GM18909 (cell line): Measurements from ENCODE around the gene POLR2C.
"Not testable (repeated sequence)": the region's sequence is repeated elsewhere in the genome, so short reads cannot be mapped to it uniquely, and the experiment has no call there.

ENCODE experiments used
- ATAC-seq: cut with Tn5 transposase; IDR thresholded peaks from one replicate; pipeline ENCODE4 v1.9.1; 2021; ENCODE audit warnings: mild to moderate bottlenecking; ENCODE audit not compliant: unreplicated experiment, poor library complexity

POLR2C gene

DNA sequence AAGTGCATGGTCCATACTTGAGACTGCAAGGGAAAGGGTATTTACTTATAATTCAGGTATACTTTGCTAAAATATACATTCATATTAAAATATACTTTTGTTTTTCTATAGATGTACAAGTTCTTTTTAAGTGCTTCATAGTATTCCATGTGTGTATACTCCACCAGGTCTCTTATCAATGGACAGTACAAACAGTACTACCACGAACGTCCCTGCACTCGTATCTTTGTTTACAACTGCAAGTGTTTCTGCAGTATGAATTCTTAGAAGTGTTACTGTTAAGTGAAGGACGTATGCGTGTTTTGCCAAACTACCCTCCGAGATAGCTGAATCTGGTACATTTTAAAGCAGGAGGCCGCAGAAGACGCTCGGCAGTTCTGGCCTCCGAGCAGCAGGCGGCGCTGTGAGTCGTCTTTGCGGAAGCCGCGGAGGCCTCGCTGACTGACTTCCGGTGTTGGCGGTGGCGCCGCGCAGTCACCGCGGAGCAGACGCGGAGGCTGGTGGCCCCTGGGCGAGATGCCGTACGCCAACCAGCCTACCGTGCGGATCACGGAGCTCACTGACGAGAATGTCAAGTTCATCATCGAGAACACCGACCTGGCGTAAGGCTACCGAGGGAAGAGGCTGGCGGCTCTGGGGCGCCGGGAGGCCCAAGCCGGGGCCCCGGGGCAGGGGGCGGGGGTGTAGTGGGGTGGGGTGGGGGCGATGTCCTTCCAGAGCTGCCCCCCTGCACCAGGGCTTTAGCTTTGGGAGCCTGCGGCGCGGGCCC lies at the start of gene POLR2C:
TSS of gene POLR2C (plus strand) at position 471 of the 769 bp plus-strand sequence. CDS start at position 517, 46 bp downstream.
- peak; percentile 84 for ATAC-seq

DNA sequence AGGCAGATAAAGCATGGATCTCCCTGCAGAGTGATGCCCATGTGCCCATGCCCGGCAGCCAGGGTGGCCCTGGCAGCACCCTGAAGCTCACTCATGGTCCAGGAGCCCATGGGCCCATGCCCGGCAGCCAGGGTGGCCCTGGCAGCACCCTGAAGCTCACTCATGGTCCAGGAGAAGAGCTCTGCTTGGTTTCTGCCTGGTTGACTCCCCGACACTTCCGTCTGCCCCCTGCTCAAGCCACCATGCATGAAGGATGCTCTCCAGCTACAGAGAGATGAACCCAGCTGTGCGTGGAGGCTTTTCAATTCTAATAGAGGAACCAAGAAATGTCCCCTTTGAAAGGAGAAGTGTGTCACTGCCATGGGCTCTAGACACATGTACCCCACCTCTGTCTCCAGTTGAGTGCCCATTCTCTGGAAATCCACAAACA lies 49.2 kb upstream of the POLR2C start:
- ATAC-seq, result peak; percentile 61

DNA sequence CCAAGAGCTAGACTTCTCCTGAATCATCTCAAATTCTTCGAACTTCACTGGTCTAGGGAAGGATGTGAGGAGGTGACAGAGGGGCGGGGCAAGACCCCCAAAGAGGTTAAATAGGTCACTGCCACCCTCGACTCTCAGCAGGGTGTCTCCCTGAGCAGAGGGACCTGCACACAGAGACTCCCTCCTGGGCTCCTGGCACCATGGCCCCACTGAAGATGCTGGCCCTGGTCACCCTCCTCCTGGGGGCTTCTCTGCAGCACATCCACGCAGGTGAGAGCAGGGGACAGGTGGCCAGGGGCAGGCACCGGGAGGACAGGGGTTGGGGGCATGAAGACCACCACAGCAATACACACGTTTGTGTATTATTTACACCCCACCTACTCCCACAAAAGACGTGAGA lies 48.7 kb upstream of the POLR2C start:
- no peak for ATAC-seq

DNA sequence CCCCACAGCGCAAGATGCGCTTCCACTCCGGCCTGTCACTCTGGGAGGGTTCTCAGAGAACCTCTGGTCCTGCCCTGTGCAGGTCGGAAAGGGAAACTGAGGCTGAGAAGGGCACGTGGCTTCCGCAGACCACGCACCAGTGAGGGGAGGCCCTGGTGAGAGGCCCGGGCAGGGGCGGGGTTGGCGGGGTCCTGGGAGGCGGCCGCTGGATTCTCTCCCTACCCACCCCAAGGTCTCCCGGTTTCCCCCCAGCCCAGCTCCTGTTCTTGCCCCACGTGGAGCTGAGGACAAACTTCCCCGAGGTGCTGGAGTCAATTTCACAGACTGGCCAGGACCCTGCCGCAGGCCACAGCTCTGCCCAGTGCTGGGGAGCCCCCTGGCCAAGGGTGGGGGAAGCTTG lies 46.4 kb upstream of the POLR2C start:
- no peak for ATAC-seq

DNA sequence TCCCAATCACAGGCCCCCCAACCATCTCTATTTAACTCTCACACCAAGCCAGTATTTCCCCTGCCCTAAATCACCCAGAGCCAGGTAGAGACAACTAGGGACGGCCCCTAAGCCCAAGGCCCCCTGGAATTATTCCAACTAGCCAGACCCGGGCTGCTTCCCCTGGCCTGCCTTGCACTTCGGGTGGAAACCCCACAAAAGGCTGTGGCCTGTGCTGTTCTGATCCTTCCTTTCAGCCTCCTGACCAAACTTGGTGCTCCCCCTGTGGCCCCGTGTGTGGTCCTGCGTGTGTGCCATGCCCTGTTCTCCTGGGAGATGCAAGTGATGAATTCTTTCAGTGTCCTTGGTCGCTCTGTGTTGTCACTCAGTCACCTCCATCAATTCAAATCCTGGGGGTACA lies 43.0 kb upstream of the POLR2C start:
- no peak for ATAC-seq

DNA sequence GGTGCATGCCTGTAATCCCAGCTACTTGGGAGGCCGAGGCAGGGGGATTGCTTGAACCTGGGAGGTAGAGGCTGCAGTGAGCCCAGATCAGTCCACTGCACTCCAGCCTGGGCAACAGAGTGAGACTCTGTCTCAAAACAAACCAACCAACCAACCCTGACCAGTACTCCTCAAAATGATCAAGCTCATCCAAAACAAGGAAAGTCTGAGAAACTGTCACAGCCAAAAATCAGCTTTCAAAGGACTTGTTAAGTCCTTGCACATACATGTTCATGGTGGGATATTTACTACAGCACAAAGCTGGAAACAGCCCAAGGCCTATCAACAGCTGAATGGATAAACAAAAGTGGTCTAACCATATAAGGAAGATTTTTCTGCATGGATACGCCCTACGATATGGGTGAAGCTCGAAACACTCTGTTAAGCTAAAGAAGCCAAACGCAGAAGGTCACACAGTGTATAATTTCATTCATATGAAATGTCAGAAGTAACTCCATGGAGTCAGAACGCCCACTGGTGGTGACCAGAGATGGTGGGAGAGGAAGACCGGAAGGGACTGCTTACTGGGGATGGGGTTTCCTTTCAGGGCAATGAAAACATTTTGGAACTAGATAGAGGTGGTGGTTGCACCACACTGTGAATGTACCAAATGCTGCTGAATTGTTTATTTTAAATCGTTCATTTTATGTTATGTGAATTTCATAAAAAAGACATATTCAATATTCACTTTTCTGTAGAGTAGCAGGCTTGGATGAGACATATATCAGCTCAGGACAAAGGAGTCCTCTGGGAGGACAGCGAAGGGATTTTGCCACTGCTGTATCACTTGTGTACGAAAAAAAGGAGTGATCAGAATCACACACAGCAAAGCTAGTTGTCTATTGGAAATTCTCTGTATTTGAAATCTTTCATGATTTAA lies 40.2 kb upstream of the POLR2C start:
- ATAC-seq, result no peak

DNA sequence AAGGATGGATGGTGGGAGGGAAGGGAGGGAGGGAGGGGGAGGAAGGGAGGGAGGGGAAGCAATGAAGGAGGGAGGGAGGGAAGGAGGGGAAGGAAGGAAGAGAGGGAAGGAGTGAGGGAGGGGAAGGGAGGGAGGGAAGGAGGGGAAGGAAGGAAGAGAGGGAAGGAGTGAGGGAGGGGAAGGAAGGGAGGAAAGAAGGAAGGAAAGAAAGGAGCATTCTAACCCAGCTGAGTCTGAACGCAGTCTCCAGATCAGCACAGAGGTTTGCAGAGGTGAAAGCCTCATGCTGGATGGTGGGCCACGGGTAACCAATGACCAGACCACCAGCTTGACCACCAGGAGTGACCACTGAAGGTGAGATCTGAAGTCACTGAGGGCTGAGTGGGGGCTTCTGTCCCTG lies 39.3 kb upstream of the POLR2C start:
- ATAC-seq, result no peak

DNA sequence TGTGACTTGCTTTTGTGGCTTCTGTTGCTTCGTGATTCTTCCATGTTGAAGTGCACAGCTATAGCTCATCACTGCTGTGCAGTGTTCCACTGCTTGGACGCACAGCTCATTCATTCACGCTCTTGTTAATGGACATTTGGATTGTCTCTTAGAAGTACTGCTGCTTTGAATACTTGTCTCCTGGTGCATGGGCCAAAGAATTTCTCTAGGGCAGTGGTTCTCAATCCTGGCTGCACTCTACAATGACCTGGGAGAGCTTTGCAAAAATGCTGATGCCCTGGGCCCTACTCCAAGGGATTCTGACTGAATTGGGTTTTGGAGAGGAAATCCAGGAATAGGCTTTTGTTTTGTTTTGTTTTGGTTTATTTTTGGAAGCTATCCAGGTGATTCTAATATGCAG lies 37.9 kb upstream of the POLR2C start:
- ATAC-seq, result no peak

DNA sequence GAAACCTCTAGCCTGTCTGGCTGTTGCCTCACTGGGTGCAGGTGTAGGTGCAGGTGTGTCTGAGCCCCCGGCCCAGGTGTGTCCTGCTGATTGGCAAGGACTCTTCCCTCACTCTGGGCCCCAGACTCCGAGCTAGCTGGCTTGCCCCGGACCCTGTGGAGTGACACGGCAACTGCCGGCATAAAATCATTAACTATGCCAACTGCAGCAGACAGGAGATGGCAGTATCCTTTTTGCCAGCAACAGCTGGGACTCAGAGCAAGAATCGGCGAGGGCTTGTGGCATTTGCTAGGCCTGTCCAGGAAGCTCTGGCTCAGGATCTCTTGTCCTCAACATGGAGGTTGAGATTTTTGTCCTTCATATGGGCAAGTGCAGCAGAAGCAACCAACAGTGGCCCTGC lies 36.1 kb upstream of the POLR2C start:
- no peak for ATAC-seq

DNA sequence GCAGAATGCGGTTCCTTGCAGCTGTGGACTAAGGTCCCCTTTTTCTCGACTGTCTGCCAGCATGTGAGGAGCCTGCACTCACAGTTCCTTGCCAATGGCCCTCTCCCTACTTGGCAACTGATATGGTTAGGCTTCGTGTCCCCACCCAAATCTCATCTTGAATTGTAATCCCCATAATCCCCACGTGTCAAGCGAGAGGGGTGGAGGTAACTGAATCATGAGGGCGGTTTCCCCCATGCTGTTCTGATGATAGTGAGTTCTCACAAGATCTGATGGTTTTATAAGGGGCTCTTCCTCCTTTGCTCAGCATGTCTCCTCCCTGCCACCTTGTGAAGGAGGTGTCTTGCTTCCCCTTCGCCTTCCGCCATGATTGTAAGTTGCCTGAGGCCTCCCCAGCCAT lies 35.2 kb upstream of the POLR2C start:
- no peak for ATAC-seq

DNA sequence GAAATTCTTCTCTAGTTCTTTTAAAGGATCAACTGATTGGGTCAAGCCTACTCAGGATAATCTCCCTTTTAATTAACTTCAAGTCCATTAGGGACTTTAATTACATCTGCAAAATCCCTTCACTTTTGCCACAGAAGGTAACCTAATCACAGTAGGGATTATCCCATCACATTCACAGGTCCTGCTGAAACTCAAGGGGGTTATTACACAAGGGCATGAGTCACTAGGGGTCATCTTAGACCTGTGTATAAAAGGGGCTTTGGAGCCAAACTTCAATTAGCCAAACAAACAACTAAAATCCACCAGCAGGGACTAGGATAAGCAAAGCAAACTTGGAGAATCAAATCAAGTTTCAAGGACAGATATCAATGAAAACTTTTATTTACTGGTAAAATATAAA lies 34.7 kb upstream of the POLR2C start:
- no peak for ATAC-seq

DNA sequence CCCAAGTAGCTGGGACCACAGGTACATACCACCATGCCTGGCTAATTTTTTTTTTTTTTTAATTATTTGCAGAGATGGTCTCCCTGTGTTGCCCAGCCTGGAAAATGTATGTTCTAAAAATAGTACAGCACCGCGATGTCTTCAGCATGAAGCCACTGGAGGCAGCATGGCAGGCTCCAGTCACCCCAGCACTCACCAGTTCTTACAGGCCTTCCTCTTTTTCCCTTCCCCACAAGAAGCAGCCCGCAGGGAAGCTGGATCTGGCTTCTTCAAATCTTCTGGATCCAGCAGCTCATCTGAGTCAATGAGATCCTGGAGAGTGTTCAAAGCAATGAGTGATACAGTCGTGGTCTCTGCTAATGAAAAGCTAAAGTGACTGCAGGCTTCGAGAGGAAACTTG lies 31.5 kb upstream of the POLR2C start:
- ATAC-seq, result no peak

DNA sequence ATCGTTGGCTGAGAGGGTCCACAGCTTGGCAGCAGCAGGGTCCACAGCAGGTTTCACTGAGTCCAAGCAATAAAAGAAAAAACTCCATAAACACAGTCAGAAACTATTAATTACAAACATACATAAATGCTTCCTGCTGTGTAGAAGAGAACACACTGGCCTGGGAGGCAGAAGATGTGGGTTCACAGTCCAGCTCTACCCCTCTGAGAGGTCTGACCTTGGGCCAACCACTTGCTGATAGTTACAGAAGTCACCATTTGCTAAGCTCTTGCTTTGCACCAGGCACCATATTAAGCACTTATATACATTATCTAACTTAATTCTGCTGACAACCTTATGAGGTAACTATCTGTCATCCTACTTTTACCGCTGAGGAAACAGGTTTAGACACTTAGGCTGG lies 30.0 kb upstream of the POLR2C start:
- no peak for ATAC-seq

DNA sequence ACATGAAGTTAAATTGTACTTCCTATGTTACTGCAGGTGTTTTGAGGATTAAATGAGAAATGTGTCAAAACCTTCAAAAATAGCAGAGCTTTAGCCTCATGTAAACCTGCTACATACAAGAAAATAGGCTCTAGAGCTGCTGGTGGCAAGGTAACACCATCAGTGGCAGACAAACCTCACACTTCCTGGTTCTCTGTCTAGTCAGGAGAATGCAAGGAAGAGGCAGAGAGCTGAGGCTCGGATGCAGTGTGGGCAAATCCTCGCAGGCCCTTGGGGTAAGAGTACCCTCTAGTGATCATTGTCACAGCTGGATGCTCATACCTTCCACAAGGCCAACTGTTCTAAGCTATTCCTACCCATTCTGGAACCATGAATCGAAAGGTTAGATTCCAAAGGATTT lies 29.5 kb upstream of the POLR2C start:
- ATAC-seq, result no peak

DNA sequence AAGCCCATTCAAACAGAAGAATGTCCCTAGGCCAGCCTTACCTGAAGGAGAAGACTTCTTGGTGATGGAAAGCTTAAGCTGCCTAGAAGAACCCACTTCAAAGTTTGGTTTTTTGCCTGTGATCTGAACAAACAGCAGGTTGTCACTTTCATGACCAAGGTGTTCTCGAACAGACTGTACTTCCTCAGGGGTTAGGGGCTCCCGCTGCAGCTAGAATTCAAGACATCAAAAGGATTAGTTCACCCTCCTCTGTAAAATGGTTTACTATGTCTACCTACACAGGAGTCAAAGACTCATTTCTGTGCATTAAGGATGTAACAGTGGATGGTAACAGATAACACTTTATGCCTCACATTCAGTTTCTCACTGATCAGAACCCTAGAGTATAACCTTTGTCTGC lies 28.5 kb upstream of the POLR2C start:
- ATAC-seq, result no peak

DNA sequence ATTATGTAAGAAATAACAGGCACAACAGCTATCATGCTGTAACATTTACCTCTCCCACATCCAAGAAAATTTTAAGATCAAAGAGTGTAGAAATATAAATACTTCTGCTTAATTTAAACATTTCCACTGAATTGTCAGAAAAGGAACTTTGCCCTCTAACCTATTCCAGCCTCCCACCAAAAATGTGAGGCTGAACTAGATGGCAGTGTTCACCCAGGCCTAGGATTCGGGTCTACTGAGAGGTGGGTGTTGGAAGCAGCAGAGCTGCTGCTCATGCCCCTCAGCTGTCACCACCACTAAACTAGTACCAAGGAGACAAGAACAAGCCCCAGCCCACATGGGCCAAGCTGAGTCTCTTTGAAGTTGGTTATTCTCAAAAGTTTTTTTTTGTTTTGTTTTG lies 26.6 kb upstream of the POLR2C start:
- no peak for ATAC-seq

DNA sequence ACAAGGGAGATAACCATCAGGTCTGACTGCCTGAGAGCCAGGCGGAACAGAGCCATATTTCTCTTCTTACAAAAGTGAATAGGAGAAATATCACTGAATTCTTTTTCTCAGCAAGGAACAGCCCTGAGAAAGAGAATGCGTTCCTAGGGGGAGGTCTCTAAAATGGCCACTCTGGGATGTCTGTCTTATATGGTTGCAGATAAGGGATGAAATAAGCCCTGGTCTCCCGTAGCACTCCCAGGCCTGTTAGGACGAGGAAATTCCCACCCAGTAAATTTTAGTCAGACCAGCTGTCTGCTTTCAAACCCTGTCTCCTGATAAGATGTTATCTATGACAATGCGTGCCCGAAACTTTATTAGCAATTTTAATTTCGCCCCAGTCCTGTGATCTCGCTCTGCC lies 22.5 kb upstream of the POLR2C start:
- not testable (repeated sequence) for ATAC-seq

DNA sequence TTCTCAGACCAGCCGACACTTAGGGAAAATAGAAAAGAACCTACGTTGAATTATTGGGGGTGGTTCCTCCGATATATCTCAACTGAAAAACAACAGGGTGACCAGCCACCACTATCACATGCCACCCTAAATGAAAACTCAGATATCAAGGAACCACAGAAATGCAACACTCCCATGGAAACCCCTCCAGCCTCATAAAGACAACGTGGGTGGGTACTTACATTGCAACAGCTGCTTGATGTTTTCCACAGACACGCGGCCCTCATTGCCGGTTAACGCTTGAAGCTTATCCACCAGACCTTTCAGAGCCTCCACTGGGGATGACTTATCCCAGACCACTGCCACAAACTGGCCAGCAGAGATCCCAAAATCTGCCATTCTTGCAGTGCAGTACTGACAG lies 21.9 kb upstream of the POLR2C start:
- ATAC-seq, result not testable (repeated sequence)

DNA sequence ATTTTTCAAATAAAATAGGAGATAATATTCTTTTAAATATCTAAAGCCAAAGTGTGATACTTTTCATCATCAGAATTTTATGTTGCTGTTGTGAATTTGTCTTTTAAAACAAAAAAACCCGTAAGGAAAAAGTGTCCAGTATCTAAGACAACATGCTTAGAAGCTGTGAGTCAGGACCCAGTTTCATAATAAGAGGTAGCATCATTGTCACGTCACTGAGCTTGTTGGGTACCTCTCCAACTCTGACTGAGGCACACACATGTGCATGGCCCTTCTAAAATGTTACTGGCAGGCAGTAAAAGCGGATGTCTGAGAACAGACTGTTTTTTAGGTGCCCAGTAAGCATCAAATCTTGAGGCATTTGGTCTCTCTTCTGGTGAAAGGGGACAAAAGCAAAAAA lies 17.8 kb upstream of the POLR2C start:
- ATAC-seq, result no peak

DNA sequence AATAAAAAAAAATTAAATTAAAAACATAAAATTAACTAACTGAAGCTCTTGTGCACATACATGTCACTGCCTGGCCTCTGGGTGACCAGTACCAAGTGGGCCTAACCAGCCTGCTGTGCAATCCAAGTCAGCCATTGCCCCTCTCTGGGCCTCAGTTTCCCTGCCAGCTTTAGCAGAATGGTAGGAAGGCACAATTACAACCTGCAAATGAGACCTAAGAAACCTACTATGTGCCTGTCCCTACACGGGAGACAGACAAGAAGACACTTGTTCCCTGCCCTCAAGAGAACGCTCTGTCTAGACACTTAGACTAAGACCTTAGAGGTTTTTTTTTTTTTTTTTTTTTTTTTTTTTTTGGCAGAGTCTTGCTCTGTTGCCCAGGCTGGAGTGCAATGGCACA lies 17.0 kb upstream of the POLR2C start:
- ATAC-seq, result no peak

DNA sequence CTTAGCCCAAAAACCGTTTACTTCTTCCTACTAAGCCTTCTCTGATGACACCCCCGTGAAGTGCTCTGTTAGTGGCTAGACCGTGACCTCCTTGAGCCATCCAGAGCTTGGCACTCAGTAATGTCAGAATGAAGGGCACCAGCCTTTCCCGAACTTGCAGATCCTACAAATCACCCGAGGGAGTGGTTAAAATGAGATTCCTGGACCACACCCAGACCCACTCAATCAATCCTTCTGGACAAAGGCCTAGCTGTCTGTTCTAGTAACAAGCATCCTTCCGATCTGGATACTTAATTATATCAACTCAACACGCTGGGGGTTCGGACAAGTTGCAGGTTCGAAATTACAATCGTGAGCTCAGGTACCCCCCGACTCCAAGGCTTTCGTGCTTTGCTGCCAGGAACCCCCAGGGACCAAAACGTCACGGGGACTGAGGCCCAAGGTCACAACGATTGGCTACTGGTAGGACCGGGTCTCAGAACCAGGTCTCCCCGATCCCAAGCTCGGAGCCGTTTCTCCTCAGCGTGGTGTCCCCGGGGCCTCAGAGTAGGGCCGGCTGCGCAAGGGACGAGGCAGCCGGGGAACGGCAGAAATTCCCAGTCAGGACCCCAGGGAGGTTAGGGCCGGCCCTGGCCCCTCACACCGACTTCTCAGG lies 15.8 kb upstream of the POLR2C start:
- ATAC-seq, result peak; percentile 42
